A549 treated with CORT108297 at 1 μM for 4 hours (cell line): ENCODE results near the gene USP34. TPM values are rescaled to one million over a fixed set of nuclear protein-coding genes. Genes with fewer than 3 reads are reported as not detected.

ENCODE experiments used
- total RNA-seq: library from RNA; stranded (reverse); fragments of 200-300 nt; extraction: Qiagen RNA extraction; gene quantifications from 5 replicates; pipeline ENCODE4 v1.2.3, GENCODE V29; 2022

USP34 gene, protein sequence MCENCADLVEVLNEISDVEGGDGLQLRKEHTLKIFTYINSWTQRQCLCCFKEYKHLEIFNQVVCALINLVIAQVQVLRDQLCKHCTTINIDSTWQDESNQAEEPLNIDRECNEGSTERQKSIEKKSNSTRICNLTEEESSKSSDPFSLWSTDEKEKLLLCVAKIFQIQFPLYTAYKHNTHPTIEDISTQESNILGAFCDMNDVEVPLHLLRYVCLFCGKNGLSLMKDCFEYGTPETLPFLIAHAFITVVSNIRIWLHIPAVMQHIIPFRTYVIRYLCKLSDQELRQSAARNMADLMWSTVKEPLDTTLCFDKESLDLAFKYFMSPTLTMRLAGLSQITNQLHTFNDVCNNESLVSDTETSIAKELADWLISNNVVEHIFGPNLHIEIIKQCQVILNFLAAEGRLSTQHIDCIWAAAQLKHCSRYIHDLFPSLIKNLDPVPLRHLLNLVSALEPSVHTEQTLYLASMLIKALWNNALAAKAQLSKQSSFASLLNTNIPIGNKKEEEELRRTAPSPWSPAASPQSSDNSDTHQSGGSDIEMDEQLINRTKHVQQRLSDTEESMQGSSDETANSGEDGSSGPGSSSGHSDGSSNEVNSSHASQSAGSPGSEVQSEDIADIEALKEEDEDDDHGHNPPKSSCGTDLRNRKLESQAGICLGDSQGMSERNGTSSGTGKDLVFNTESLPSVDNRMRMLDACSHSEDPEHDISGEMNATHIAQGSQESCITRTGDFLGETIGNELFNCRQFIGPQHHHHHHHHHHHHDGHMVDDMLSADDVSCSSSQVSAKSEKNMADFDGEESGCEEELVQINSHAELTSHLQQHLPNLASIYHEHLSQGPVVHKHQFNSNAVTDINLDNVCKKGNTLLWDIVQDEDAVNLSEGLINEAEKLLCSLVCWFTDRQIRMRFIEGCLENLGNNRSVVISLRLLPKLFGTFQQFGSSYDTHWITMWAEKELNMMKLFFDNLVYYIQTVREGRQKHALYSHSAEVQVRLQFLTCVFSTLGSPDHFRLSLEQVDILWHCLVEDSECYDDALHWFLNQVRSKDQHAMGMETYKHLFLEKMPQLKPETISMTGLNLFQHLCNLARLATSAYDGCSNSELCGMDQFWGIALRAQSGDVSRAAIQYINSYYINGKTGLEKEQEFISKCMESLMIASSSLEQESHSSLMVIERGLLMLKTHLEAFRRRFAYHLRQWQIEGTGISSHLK (N-terminal part only)
- total RNA-seq: 45.6 to 59.2 TPM (median 47.5 TPM) in 5 replicates

DNA sequence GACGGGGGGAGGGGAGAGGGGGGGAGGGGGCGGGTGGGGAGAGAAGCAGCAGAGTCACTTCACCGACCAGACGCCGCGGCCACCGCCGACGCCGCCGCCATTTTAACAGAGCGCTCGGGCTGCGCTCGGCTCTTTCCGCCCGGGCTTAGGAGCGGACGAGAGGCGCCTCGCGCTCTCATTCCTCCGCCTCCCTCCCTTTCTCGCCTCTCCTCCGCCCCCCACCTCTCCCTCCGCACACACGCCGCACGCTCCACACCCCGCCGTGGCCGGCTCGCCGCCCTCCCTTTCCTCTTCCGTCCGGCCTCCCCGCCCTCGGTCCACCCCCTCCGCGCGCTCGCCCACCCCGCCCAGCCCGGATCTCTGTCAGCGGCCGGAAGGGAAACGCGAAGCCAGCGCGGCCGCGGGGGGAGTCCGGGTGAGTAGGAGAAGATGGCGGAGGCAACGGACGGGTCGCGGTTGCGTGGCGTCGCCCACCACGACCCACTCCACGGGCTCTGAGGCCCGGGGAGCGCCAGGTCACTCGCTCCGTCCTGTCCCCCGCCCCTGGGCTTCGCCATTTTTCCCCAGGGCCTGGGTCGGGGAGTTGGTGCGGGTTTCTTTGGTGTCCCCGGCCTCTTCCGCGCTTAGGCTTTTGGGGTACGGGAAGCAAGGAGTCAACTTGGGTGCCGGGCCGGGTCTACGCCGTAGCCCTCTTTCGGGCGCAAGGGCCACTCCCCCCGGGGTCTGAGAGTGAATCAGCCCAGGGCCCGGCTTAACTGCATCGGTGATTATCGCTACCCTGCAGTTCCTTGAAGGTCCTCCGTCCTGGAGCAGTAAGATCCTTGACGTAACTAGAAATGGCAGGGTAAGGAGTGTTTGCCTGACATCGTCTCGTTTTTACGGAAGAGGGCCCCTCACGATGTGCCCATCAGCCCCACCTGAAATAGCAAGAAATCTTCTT lies at the start of gene USP34:
USP34 (minus strand) TSS at position 123 of the 940 bp plus-strand sequence. CDS start 395 bp downstream, outside the sequence.

GRCh38 chr2:61161888-61162287 lies 309.0 kb downstream of the USP34 start, which contains the start of gene C2orf74:
Gene C2orf74 (plus strand): TSS chr2:61162188. CDS start chr2:61162515, 327 bp downstream.

Other genes with a start within 250 kb of the USP34 start
- gene XPO1, start 67.3 kb upstream of the USP34 start, total RNA-seq: 106 to 143 TPM (median 123 TPM) in 5 replicates